GM23248 (cell line): Measurements from ENCODE around the gene MAPT. TPM values are rescaled to one million over a fixed set of nuclear protein-coding genes. Genes with fewer than 3 reads are reported as not detected.
A peak's percentile ranks its signal among the peaks of the same experiment; 100 is the strongest.

Experiments used
- DNase-seq: peaks from one replicate; pipeline ENCODE4 v3.0.0-alpha.2; 2015
- H2AFZ ChIP-seq: fragments of 200-600 bp; sonication (generic); 2 replicates; pipeline ENCODE4 v1.6.1; 2016; ENCODE audit warnings: antibody characterized with exemption
- H3F3A ChIP-seq: fragments of 200-600 bp; sonication (generic); 2 replicates; pipeline ENCODE4 v1.6.1; 2016; ENCODE audit warnings: mild to moderate bottlenecking, antibody characterized with exemption, mixed run types; ENCODE audit not compliant: insufficient read depth
- H3K27ac ChIP-seq: fragments of 200-600 bp; sonication (generic); 2 replicates; pipeline ENCODE4 v1.5.1; 2016; ENCODE audit warnings: mild to moderate bottlenecking
- H3K27me3 ChIP-seq: fragments of 200-600 bp; sonication (generic); replicated peaks from 2 replicates; pipeline ENCODE4 v1.6.1; 2016; ENCODE audit warnings: mild to moderate bottlenecking; ENCODE audit not compliant: insufficient read depth
- H3K36me3 ChIP-seq: fragments of 200-600 bp; sonication (generic); 2 replicates; pipeline ENCODE4 v1.6.1; 2016; ENCODE audit warnings: low read depth, mild to moderate bottlenecking
- H3K4me1 ChIP-seq: fragments of 200-600 bp; sonication (generic); 2 replicates; pipeline ENCODE4 v1.6.1; 2016; ENCODE audit warnings: mild to moderate bottlenecking; ENCODE audit not compliant: insufficient read depth
- H3K4me2 ChIP-seq: fragments of 200-600 bp; sonication (generic); one replicate; pipeline ENCODE4 v1.6.1; 2016; ENCODE audit warnings: mild to moderate bottlenecking; ENCODE audit not compliant: unreplicated experiment
- H3K4me3 ChIP-seq: fragments of 200-600 bp; sonication (generic); 2 replicates; pipeline ENCODE4 v1.5.1; 2016; ENCODE audit warnings: mild to moderate bottlenecking
- H3K79me2 ChIP-seq: fragments of 200-600 bp; sonication (generic); 2 replicates; pipeline ENCODE4 v1.6.1; 2016; ENCODE audit warnings: mild to moderate bottlenecking; ENCODE audit not compliant: insufficient read depth
- H3K9ac ChIP-seq: fragments of 200-600 bp; sonication (generic); 2 replicates; pipeline ENCODE4 v1.6.1; 2016; ENCODE audit warnings: mild to moderate bottlenecking
- H3K9me2 ChIP-seq: fragments of 200-600 bp; sonication (generic); 2 replicates; pipeline ENCODE4 v1.6.1; 2016; ENCODE audit warnings: mixed run types, mild to moderate bottlenecking, moderate library complexity; ENCODE audit not compliant: insufficient read depth
- H3K9me3 ChIP-seq: fragments of 200-600 bp; sonication (generic); one replicate; pipeline ENCODE4 v1.6.1; 2017; ENCODE audit warnings: low read depth
- H4K20me1 ChIP-seq: fragments of 200-600 bp; sonication (generic); 2 replicates; pipeline ENCODE4 v1.6.0; 2016; ENCODE audit not compliant: insufficient read depth
- EZH2 ChIP-seq: fragments of 200-600 bp; sonication (generic); IDR thresholded peaks from 2 replicates; pipeline ENCODE4 v1.6.1; 2018; ENCODE audit warnings: antibody characterized with exemption, mild to moderate bottlenecking; ENCODE audit not compliant: insufficient read depth, poor library complexity, severe bottlenecking
- EZH2phosphoT487 ChIP-seq: fragments of 200-600 bp; sonication (generic); IDR thresholded peaks from 2 replicates; pipeline ENCODE4 v1.6.1; 2018; ENCODE audit warnings: antibody characterized with exemption, moderate library complexity, mild to moderate bottlenecking, low read depth; ENCODE audit not compliant: insufficient read depth
- WGBS, 2 experiments: methylation state at CpG; one replicate each; pipeline ENCODE4 v1.1.6; 2015 to 2017; ENCODE audit warnings: low lambda C conversion rate in 2 of 2, low coverage in 1 of 2; ENCODE audit errors: missing lambda C conversion rate in 2 of 2; 5-methylcytosine and 5-hydroxymethylcytosine counted together
- in situ Hi-C: fragments of 300-500 bp; cut with MboI; formaldehyde crosslinking; loops from 2 replicates; pipeline ENCODE4 v1.15.0; 2020
- polyA plus RNA-seq: library from polyadenylated mRNA; unstranded; fragments of >200 nt; fragmentation: Nextera tagmentation; extraction: Ambion mirVana; gene quantifications from 2 replicates; pipeline ENCODE4 v1.2.1, GENCODE V29; 2016
- total RNA-seq: library from RNA; depleted of rRNA; stranded (reverse); fragments of >200 nt; shearing (Covaris generic); gene quantifications from 2 replicates; pipeline ENCODE4 v1.2.3, GENCODE V29; 2014

Gene MAPT
- total and polyA plus RNA-seq, 2 experiments from 2014 or later: 0.06 TPM; not detected in 1

DNA sequence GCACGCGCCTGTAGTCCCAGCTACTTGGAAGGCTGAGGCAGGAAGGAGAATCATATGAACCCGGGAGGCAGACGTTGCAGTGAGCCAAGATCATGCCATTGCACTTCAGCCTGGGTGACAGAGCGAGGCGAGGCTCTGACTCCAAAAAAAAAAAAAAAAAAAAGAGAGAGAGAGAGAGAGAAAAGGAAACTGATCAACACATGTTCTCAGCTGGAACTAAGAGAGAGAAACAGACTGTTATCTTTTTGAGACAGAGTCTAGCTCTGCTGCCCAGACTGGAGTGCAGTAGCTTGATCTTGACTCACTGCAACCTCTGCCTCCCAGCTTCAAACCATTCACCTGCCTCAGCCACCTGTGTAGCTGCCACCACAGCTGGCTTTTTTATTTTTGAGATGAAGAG lies 165.1 kb downstream of the MAPT start:
- H4K20me1 ChIP-seq: peaks cover 10% of the 10 kb centered on the region; the same call in 1 of the 2 replicates
- peaks cover 52% of the 10 kb centered on the region for H3K79me2 ChIP-seq
- H3K36me3 ChIP-seq: no peaks in the 10 kb centered on the region
- H2AFZ ChIP-seq: no peak overlapping the region
- TF ChIP-seq EZH2phosphoT487 (no peak), EZH2 (no peak)
- no peak overlapping the region for H3K27ac ChIP-seq
- no peak overlapping the region for H3K4me3 ChIP-seq
- H3K9ac ChIP-seq: no peak overlapping the region
- no peaks in the 10 kb centered on the region for H3K9me3 ChIP-seq
- H3K4me2 ChIP-seq: no peak overlapping the region
- H3K9me2 ChIP-seq: no peaks in the 10 kb centered on the region
- H3F3A ChIP-seq: peaks cover 59% of the 10 kb centered on the region
- 62 to 70% methylated on average over 6 of the region's 6 CpGs for WGBS, 2 experiments
- in situ Hi-C loops: no loop called here
- DNase-seq: no peak
- H3K4me1 ChIP-seq: peaks cover 31% of the 10 kb centered on the region
- no peaks in the 10 kb centered on the region for H3K27me3 ChIP-seq

- in situ Hi-C loops: no loop called here
- H4K20me1 ChIP-seq: peaks cover 10% of the 10 kb centered on the region; the same call in 1 of the 2 replicates
- no peaks in the 10 kb centered on the region for H3K9me3 ChIP-seq
Measured at GRCh38 chr17:46060461-46060860, 166.1 kb downstream of the MAPT start.

GRCh38 chr17:46061435-46061834 lies 167.1 kb downstream of the MAPT start:
- DNase-seq: peak; percentile 45

More at GRCh38 chr17:46060461-46060860, 166.1 kb downstream of the MAPT start:
- H3F3A ChIP-seq: peaks cover 56% of the 10 kb centered on the region
- H3K79me2 ChIP-seq: peaks cover 53% of the 10 kb centered on the region
- no peak overlapping the region for H2AFZ ChIP-seq
- H3K4me2 ChIP-seq: no peak overlapping the region
- DNase-seq: no peak
- H3K27me3 ChIP-seq: no peaks in the 10 kb centered on the region
- 72 to 84% methylated on average over 2 of the region's 2 CpGs for WGBS, 2 experiments
- H3K4me3 ChIP-seq: no peak overlapping the region
- H3K36me3 ChIP-seq: peaks cover 4% of the 10 kb centered on the region
- H3K9me2 ChIP-seq: no peaks in the 10 kb centered on the region
- TF ChIP-seq EZH2 (no peak), EZH2phosphoT487 (no peak)
- no peak overlapping the region for H3K27ac ChIP-seq
- H3K4me1 ChIP-seq: peaks cover 31% of the 10 kb centered on the region
- no peak overlapping the region for H3K9ac ChIP-seq

GRCh38 chr17:46063241-46063640 lies 168.9 kb downstream of the MAPT start:
- H3K9ac ChIP-seq: no peak overlapping the region
- H3F3A ChIP-seq: peaks cover 30% of the 10 kb centered on the region
- peaks cover 26% of the 10 kb centered on the region for H3K36me3 ChIP-seq
- H3K27ac ChIP-seq: peak overlapping the region; percentile 48
- H4K20me1 ChIP-seq: no peaks in the 10 kb centered on the region
- peak overlapping the region; percentile 55 for H3K4me2 ChIP-seq
- peaks cover 63% of the 10 kb centered on the region for H3K79me2 ChIP-seq
- H3K9me2 ChIP-seq: no peaks in the 10 kb centered on the region
- DNase-seq: peak; percentile 96
- peaks cover 14% of the 10 kb centered on the region for H3K4me1 ChIP-seq
- no peak overlapping the region for H3K4me3 ChIP-seq
- no peaks in the 10 kb centered on the region for H3K9me3 ChIP-seq
- TF ChIP-seq EZH2 (no peak), EZH2phosphoT487 (no peak)
- in situ Hi-C loops: no loop called here
- no peak overlapping the region for H2AFZ ChIP-seq
- WGBS, 2 experiments: 3 to 6% methylated on average over 2 of the region's 2 CpGs
- H3K27me3 ChIP-seq: no peaks in the 10 kb centered on the region

More at GRCh38 chr17:46061435-46061834, 167.1 kb downstream of the MAPT start:
- Histone ChIP-seq H3F3A (peaks cover 48% of the 10 kb centered on the region), H3K4me3 (no peak overlapping the region), H3K79me2 (peaks cover 57% of the 10 kb centered on the region), H3K9me2 (no peaks in the 10 kb centered on the region), H3K4me2 (no peak overlapping the region), H4K20me1 (peaks cover 7% of the 10 kb centered on the region; the same call in 1 of the 2 replicates), H3K27ac (no peak overlapping the region), H3K9me3 (no peaks in the 10 kb centered on the region), H3K27me3 (no peaks in the 10 kb centered on the region), H3K4me1 (peaks cover 26% of the 10 kb centered on the region), H3K9ac (no peak overlapping the region), H2AFZ (no peak overlapping the region), H3K36me3 (peaks cover 12% of the 10 kb centered on the region)
- no peak for TF ChIP-seq EZH2
- WGBS, 2 experiments: 98 to 100% methylated on average over 5 of the region's 5 CpGs
- in situ Hi-C loops: no loop called here

DNA sequence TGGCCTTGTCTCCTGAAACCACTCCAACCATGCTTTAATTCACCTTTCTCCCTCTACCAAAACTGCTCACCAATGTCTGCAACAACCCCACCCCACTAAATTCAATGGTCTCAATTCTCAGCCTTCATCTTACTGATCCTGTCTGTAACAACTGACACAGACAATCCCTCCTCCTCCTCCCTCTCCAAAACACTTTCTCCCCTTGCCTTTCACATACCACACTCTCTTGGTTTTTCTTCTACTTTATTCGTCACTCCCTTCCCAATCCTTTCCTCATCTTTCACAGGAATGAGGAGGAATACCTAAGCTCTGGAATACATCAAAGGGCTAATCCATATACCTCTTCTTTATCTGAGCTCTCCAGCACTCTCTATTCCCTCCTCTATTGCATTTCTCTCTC lies 170.1 kb downstream of the MAPT start:
- H2AFZ ChIP-seq: no peak overlapping the region
- no peak overlapping the region for H3K27ac ChIP-seq
- peaks cover 26% of the 10 kb centered on the region for H3K36me3 ChIP-seq

More for the DNA sequence above, 170.1 kb downstream of the MAPT start:
- peaks cover 69% of the 10 kb centered on the region for H3K79me2 ChIP-seq
- in situ Hi-C loops: no loop called here
- no peak overlapping the region for H3K4me2 ChIP-seq
- H3K4me3 ChIP-seq: no peak overlapping the region
- no peaks in the 10 kb centered on the region for H3K27me3 ChIP-seq
- H3K4me1 ChIP-seq: peaks cover 14% of the 10 kb centered on the region
- H3K9ac ChIP-seq: no peak overlapping the region
- H3K9me3 ChIP-seq: no peaks in the 10 kb centered on the region
- no peaks in the 10 kb centered on the region for H4K20me1 ChIP-seq
- no peak for DNase-seq
- TF ChIP-seq EZH2phosphoT487 (no peak), EZH2 (no peak)
- 95 to 100% methylated on average over 1 of the region's 1 CpG for WGBS, 2 experiments
- H3F3A ChIP-seq: peaks cover 27% of the 10 kb centered on the region
- H3K9me2 ChIP-seq: no peaks in the 10 kb centered on the region
